T-cell (primary cell): ENCODE measurements around the gene PTCD1. TPM values are rescaled to one million over a fixed set of nuclear protein-coding genes. Genes with fewer than 3 reads are reported as not detected.

ENCODE experiments used
- ATAC-seq, 4 experiments: fragments of 200-7000 bp in 3 of 4; fragments of 150-1000 bp in 1 of 4; cut with Tn5 transposase; replicated peaks in 1 of 4; 1 replicate in 3 of 4; 2 replicates in 1 of 4; pipeline ENCODE4 v1.10.0; 2021; ENCODE audit warnings: moderate library complexity in 3 of 4, mild to moderate bottlenecking in 2 of 4, moderate number of reproducible peaks in 1 of 4
- CTCF ChIA-PET, 2 donors: fragments of 300-600 bp; sonication (Branson Sonifier 250); formaldehyde crosslinking; loops; one replicate each; lab custom pipeline; 2022; ENCODE audit warnings: antibody characterized with exemption in 2 of 2; lab: Charles Lee
- POLR2A ChIA-PET, 2 donors: fragments of 300-600 bp; sonication (Branson Sonifier 250); formaldehyde crosslinking; loops; one replicate each; lab custom pipeline; 2022; ENCODE audit warnings: antibody characterized with exemption in 2 of 2; lab: Charles Lee
- DNase-seq, 35 experiments: peaks; one replicate each; pipeline versions ENCODE4 v3.0.0 to v3.0.0-alpha.2; 2013 to 2023
- H3K27ac ChIP-seq: one replicate; pipeline ENCODE4 v1.5.1; 2013; ENCODE audit warnings: low read length
- H3K27me3 ChIP-seq, 2 experiments: replicated peaks in 1 of 2; 1 replicate in 1 of 2; 2 replicates in 1 of 2; pipeline versions ENCODE4 v1.6.1 to v1.7.0; 2013; ENCODE audit warnings: low read length in 1 of 2, mixed read lengths in 1 of 2; ENCODE audit not compliant: control insufficient read depth in 2 of 2, insufficient read depth in 2 of 2; ENCODE audit errors: extremely low read depth in 1 of 2
- H3K36me3 ChIP-seq, 2 donors: 1 replicate in 1 of 2; 2 replicates in 1 of 2; pipeline versions ENCODE4 v1.6.1 to v1.7.0; 2013; ENCODE audit warnings: low read length in 1 of 2; ENCODE audit not compliant: control insufficient read depth in 2 of 2, insufficient read depth in 1 of 2; ENCODE audit errors: extremely low read depth in 1 of 2
- H3K4me1 ChIP-seq, 2 experiments: 1 replicate in 1 of 2; 2 replicates in 1 of 2; pipeline versions ENCODE4 v1.6.1 to v1.7.0; 2013; ENCODE audit warnings: low read length in 2 of 2, mixed read lengths in 1 of 2; ENCODE audit not compliant: insufficient read depth in 2 of 2, control insufficient read depth in 1 of 2; ENCODE audit errors: extremely low read depth in 1 of 2
- H3K4me3 ChIP-seq, 2 donors: 1 replicate in 1 of 2; 2 replicates in 1 of 2; pipeline versions ENCODE4 v1.5.1 to v1.7.0; 2013; ENCODE audit warnings: mild to moderate bottlenecking in 2 of 2, low read length in 1 of 2, moderate library complexity in 1 of 2; ENCODE audit not compliant: control insufficient read depth in 1 of 2; ENCODE audit errors: extremely low read depth in 1 of 2
- H3K9me3 ChIP-seq: 2 replicates; pipeline ENCODE4 v1.7.0; 2013
- H3K27ac Mint-ChIP-seq, 2 donors: one replicate each; pipeline ENCODE4 v1.8.0; 2020 to 2021; ENCODE audit warnings: mild to moderate bottlenecking in 2 of 2, mixed read lengths in 2 of 2
- H3K27me3 Mint-ChIP-seq, 2 donors: one replicate each; pipeline ENCODE4 v1.8.0; 2021 to 2022; ENCODE audit warnings: mixed read lengths in 2 of 2
- H3K36me3 Mint-ChIP-seq: one replicate; pipeline ENCODE4 v1.8.0; 2021; ENCODE audit warnings: mixed read lengths
- H3K4me1 Mint-ChIP-seq, 3 donors: one replicate each; pipeline ENCODE4 v1.8.0; 2020 to 2022; ENCODE audit warnings: mixed read lengths in 3 of 3, mild to moderate bottlenecking in 1 of 3
- H3K4me3 Mint-ChIP-seq, 3 donors: one replicate each; pipeline ENCODE4 v1.8.0; 2020 to 2022; ENCODE audit warnings: mild to moderate bottlenecking in 3 of 3, mixed read lengths in 3 of 3, moderate library complexity in 3 of 3
- H3K9me3 Mint-ChIP-seq, 3 donors: one replicate each; pipeline ENCODE4 v1.8.0; 2020 to 2022; ENCODE audit warnings: mixed read lengths in 3 of 3
- WGBS: methylation state at CpG from one replicate; pipeline ENCODE4 v1.1.5; 2013; ENCODE audit warnings: missing lambda C conversion rate; ENCODE audit not compliant: insufficient coverage; 5-methylcytosine and 5-hydroxymethylcytosine counted together
- total RNA-seq, 35 experiments: library from RNA in 6 of 35; stranded (reverse) in 6 of 35; fragments of 120-200 nt in 1 of 35; gene quantifications; one replicate each; pipeline versions ENCODE4 v1.2.1 to v1.2.4 and lab custom pipeline; 2013 to 2026

Gene PTCD1
- total RNA-seq, 5 donors from 2014 or later (not counting 1 experiment from before 2014, with no cell fraction given): 5.4 to 11.6 (median 10.5) TPM

- Histone ChIP-seq H3K4me3 (no peak overlapping the region), H3K9me3 (no peaks in the 10 kb centered on the region), H3K4me1 (peaks cover 8 to 26% of the 10 kb centered on the region in 2 experiments), H3K27me3 (no peaks in the 10 kb centered on the region), H3K27ac (no peak overlapping the region), H3K36me3 (peaks cover 20 to 83% of the 10 kb centered on the region in 2 donors)
- H3K9me3 Mint-ChIP-seq: no peaks in the 10 kb centered on the region
- ATAC-seq (no peak), DNase-seq (no peak)
- ChIA-PET CTCF (no interaction called here), POLR2A (interaction anchor here in 1 of 2 donors (0.6 kb wide), 1 partner anchor 24 kb away, joined by 3 read pairs; no protein-coding TSS in a partner anchor)
- 76% methylated on average over 7 of the region's 21 CpGs for WGBS
- H3K4me1 Mint-ChIP-seq: peaks cover 24 to 34% (median 30%) of the 10 kb centered on the region in 3 donors
- H3K4me3 Mint-ChIP-seq: no peak overlapping the region
- H3K27ac Mint-ChIP-seq: peak overlapping the region in 1 of 2 donors; percentile 52
- H3K27me3 Mint-ChIP-seq: no peaks in the 10 kb centered on the region
- peaks cover 20% of the 10 kb centered on the region for H3K36me3 Mint-ChIP-seq
Measured at GRCh38 chr7:99396418-99397296, 41.9 kb downstream of the PTCD1 start.

GRCh38 chr7:99395616-99396327 is 42.8 kb downstream of the PTCD1 start:
- H3K9me3 ChIP-seq: no peaks in the 10 kb centered on the region
- H3K27ac ChIP-seq: no peak overlapping the region
- no peak overlapping the region for H3K4me3 ChIP-seq
- ATAC-seq (no peak), DNase-seq (no peak)
- peaks cover 19 to 34% (median 28%) of the 10 kb centered on the region in 3 donors for H3K4me1 Mint-ChIP-seq
- peaks cover 8 to 26% of the 10 kb centered on the region in 2 experiments for H3K4me1 ChIP-seq
- H3K36me3 ChIP-seq: peaks cover 23 to 84% of the 10 kb centered on the region in 2 donors
- CTCF ChIA-PET: no interaction called here
- peak overlapping the region in 1 of 2 donors; percentile 46 for H3K27ac Mint-ChIP-seq
- POLR2A ChIA-PET: interaction anchor here in 1 of 2 donors (0.6 kb wide), 1 partner anchor 23 kb away, joined by 3 read pairs; no protein-coding TSS in a partner anchor
- WGBS: 92% methylated on average over 13 of the region's 14 CpGs
- H3K27me3 ChIP-seq: no peaks in the 10 kb centered on the region
- no peaks in the 10 kb centered on the region for H3K27me3 Mint-ChIP-seq
- peaks cover 15% of the 10 kb centered on the region for H3K36me3 Mint-ChIP-seq
- H3K9me3 Mint-ChIP-seq: no peaks in the 10 kb centered on the region
- H3K4me3 Mint-ChIP-seq: no peak overlapping the region

GRCh38 chr7:99394188-99394502 is 44.5 kb downstream of the PTCD1 start:
- H3K27ac ChIP-seq: peak overlapping the region; percentile 11
- no peak for ATAC-seq

GRCh38 chr7:99393355-99394187 is 45.0 kb downstream of the PTCD1 start:
- peaks cover 22 to 84% of the 10 kb centered on the region in 2 donors for H3K36me3 ChIP-seq
- ATAC-seq (no peak), DNase-seq (peak in 1 of 35 experiments; percentile 13)
- H3K4me1 ChIP-seq: peaks cover 8 to 26% of the 10 kb centered on the region in 2 experiments
- H3K9me3 Mint-ChIP-seq: no peaks in the 10 kb centered on the region
- ChIA-PET CTCF (interaction anchor here (0.5 to 1.0 kb wide), 6 partner anchors 12 to 1675 kb away, joined by 3 to 5 read pairs (median 4); partner anchors contain the start of genes BUD31 (in 1 of the 2) and PDAP1 (in 1 of the 2)), POLR2A (interaction anchor here (0.5 to 2.1 kb wide), 5 partner anchors 13 to 26 kb away, joined by 3 to 9 read pairs (median 3); partner anchors contain the start of genes BUD31 (in 1 of the 2) and PDAP1 (in 1 of the 2))
- H3K27me3 ChIP-seq: no peaks in the 10 kb centered on the region
- peak overlapping the region; percentile 46 to 52 for H3K4me3 ChIP-seq
- H3K9me3 ChIP-seq: no peaks in the 10 kb centered on the region
- peak overlapping the region; percentile 77 to 81 (median 79) for H3K4me3 Mint-ChIP-seq
- peaks cover 18 to 30% (median 26%) of the 10 kb centered on the region in 3 donors for H3K4me1 Mint-ChIP-seq
- H3K36me3 Mint-ChIP-seq: peaks cover 15% of the 10 kb centered on the region
- H3K27ac ChIP-seq: peak overlapping the region; percentile 48
- peak overlapping the region; percentile 88 to 91 for H3K27ac Mint-ChIP-seq
- no peaks in the 10 kb centered on the region for H3K27me3 Mint-ChIP-seq
- 91% methylated on average over 18 of the region's 30 CpGs for WGBS

More at GRCh38 chr7:99394188-99394502, 44.5 kb downstream of the PTCD1 start:
- Mint-ChIP-seq H3K36me3 (peaks cover 19% of the 10 kb centered on the region), H3K9me3 (no peaks in the 10 kb centered on the region), H3K27me3 (no peaks in the 10 kb centered on the region), H3K4me1 (peaks cover 18 to 34% (median 26%) of the 10 kb centered on the region in 3 donors), H3K27ac (peak overlapping the region; percentile 88 to 91), H3K4me3 (peak overlapping the region in 2 of 3 donors; percentile 77 to 81)
- no peaks in the 10 kb centered on the region for H3K27me3 ChIP-seq
- DNase-seq: no peak
- ChIA-PET CTCF (interaction anchor here in 1 of 2 donors (0.5 to 0.7 kb wide), 2 partner anchors 56 to 57 kb away, joined by 3 to 4 read pairs; no protein-coding TSS in a partner anchor), POLR2A (interaction anchor here (0.8 to 2.1 kb wide), 2 partner anchors 14 to 20 kb away, joined by 3 to 9 read pairs; partner anchors contain the start of genes BUD31 (in 1 of the 2) and PDAP1 (in 1 of the 2))
- no peaks in the 10 kb centered on the region for H3K9me3 ChIP-seq
- no peak overlapping the region for H3K4me3 ChIP-seq
- peaks cover 8 to 26% of the 10 kb centered on the region in 2 experiments for H3K4me1 ChIP-seq
- peaks cover 21 to 87% of the 10 kb centered on the region in 2 donors for H3K36me3 ChIP-seq
- WGBS: 82% methylated on average over 4 of the region's 4 CpGs

GRCh38 chr7:99392659-99393354 is 45.8 kb downstream of the PTCD1 start:
- Histone ChIP-seq H3K4me1 (peaks cover 8 to 29% of the 10 kb centered on the region in 2 experiments), H3K4me3 (peak overlapping the region; percentile 46 to 52)
- WGBS: 38% methylated on average over 68 of the region's 68 CpGs

More at GRCh38 chr7:99392659-99393354, 45.8 kb downstream of the PTCD1 start:
- Mint-ChIP-seq H3K4me1 (peaks cover 13 to 27% (median 26%) of the 10 kb centered on the region in 3 donors), H3K27ac (peak overlapping the region; percentile 88 to 91), H3K9me3 (no peaks in the 10 kb centered on the region), H3K4me3 (peak overlapping the region; percentile 77 to 81 (median 79)), H3K36me3 (peaks cover 16% of the 10 kb centered on the region), H3K27me3 (no peaks in the 10 kb centered on the region)
- H3K9me3 ChIP-seq: no peaks in the 10 kb centered on the region
- no peaks in the 10 kb centered on the region for H3K27me3 ChIP-seq
- DNase-seq: peak; percentile 71 to 89 (median 82)
- CTCF ChIA-PET: interaction anchor here in 1 of 2 donors (0.6 to 1.0 kb wide), 3 partner anchors 12 to 1123 kb away, joined by 3 to 4 read pairs (median 3); partner anchors contain the start of genes BUD31 and PDAP1
- H3K27ac ChIP-seq: peak overlapping the region; percentile 48
- H3K36me3 ChIP-seq: peaks cover 28 to 85% of the 10 kb centered on the region in 2 donors
- peak; percentile 92 to 96 (median 92) for ATAC-seq
- POLR2A ChIA-PET: interaction anchor here (0.6 to 2.1 kb wide), 5 partner anchors 12 to 18 kb away, joined by 3 to 9 read pairs (median 3); partner anchors contain the start of genes BUD31 (in 1 of the 2) and PDAP1 (in 1 of the 2)
